ENCODE measurements around the gene SPI1.
"Not testable (repeated sequence)": the region's sequence is repeated elsewhere in the genome, so short reads cannot be mapped to it uniquely, and the experiment has no call there.

Gene SPI1

GRCh38 chr11:47328449-47329390, 49.6 kb downstream of the SPI1 start:
- H3K4me3 ChIP-seq, result no peak overlapping the region
- no peaks in the 10 kb centered on the region for H3K4me1 ChIP-seq

GRCh38 chr11:47327949-47328348, 50.4 kb downstream of the SPI1 start:
- DNase-seq (ENCODE audit: low spot score in 2 of 2), result no peak
- no peaks in the 10 kb centered on the region for H3K4me1 ChIP-seq
- H3K4me3 ChIP-seq, result no peak overlapping the region
- H3K36me3 ChIP-seq (replicated peaks), result peaks cover 8% of the 10 kb centered on the region
- no peaks in the 10 kb centered on the region for H3K9me3 ChIP-seq
- in situ Hi-C loops (cut with MboI; ENCODE audit: low sequenced_read_pairs), result no loop called here
- no peaks in the 10 kb centered on the region for H3K27me3 ChIP-seq (ENCODE audit: low read depth)

More at GRCh38 chr11:47328449-47329390, 49.6 kb downstream of the SPI1 start:
- Histone ChIP-seq H3K9me3 (no peaks in the 10 kb centered on the region), H3K36me3 (replicated peaks) (peaks cover 8% of the 10 kb centered on the region), H3K27me3 (ENCODE audit: low read depth) (no peaks in the 10 kb centered on the region)
- in situ Hi-C loops (cut with MboI; ENCODE audit: low sequenced_read_pairs), result no loop called here
- no peak for DNase-seq (ENCODE audit: low spot score in 2 of 2)

GRCh38 chr11:47327025-47327424, 51.3 kb downstream of the SPI1 start:
- no peaks in the 10 kb centered on the region for H3K27me3 ChIP-seq (ENCODE audit: low read depth)
- in situ Hi-C loops (cut with MboI; ENCODE audit: low sequenced_read_pairs), result no loop called here
- H3K9me3 ChIP-seq, result no peaks in the 10 kb centered on the region
- peaks cover 8% of the 10 kb centered on the region for H3K36me3 ChIP-seq (replicated peaks)
- no peak for DNase-seq (ENCODE audit: low spot score in 2 of 2)
- no peaks in the 10 kb centered on the region for H3K4me1 ChIP-seq
- no peak overlapping the region for H3K4me3 ChIP-seq

- no peak for DNase-seq (ENCODE audit: low spot score in 2 of 2)
- no peak overlapping the region for H3K4me3 ChIP-seq
- H3K27me3 ChIP-seq (ENCODE audit: low read depth), result no peaks in the 10 kb centered on the region
- in situ Hi-C loops (cut with MboI; ENCODE audit: low sequenced_read_pairs), result no loop called here
- H3K9me3 ChIP-seq, result no peaks in the 10 kb centered on the region
- peaks cover 9% of the 10 kb centered on the region for H3K36me3 ChIP-seq (replicated peaks)
- no peaks in the 10 kb centered on the region for H3K4me1 ChIP-seq
Observed at GRCh38 chr11:47326198-47326597, 52.1 kb downstream of the SPI1 start.

- in situ Hi-C loops (cut with MboI; ENCODE audit: low sequenced_read_pairs), result no loop called here
- no peaks in the 10 kb centered on the region for H3K27me3 ChIP-seq (ENCODE audit: low read depth)
- H3K4me3 ChIP-seq, result no peak overlapping the region
- no peak for DNase-seq (ENCODE audit: low spot score in 2 of 2)
- H3K36me3 ChIP-seq (replicated peaks), result peaks cover 13% of the 10 kb centered on the region
- H3K9me3 ChIP-seq, result no peaks in the 10 kb centered on the region
- H3K4me1 ChIP-seq, result no peaks in the 10 kb centered on the region
Observed at GRCh38 chr11:47325271-47326041, 52.9 kb downstream of the SPI1 start.

GRCh38 chr11:47324520-47324919, 53.8 kb downstream of the SPI1 start:
- H3K36me3 ChIP-seq (replicated peaks), result peaks cover 13% of the 10 kb centered on the region

GRCh38 chr11:47318166-47318565, 60.2 kb downstream of the SPI1 start:
- in situ Hi-C loops (cut with MboI; ENCODE audit: low sequenced_read_pairs), result no loop called here
- H3K4me3 ChIP-seq, result no peak overlapping the region
- no peaks in the 10 kb centered on the region for H3K27me3 ChIP-seq (ENCODE audit: low read depth)
- H3K9me3 ChIP-seq, result no peaks in the 10 kb centered on the region
- no peak for DNase-seq (ENCODE audit: low spot score in 2 of 2)
- H3K4me1 ChIP-seq, result no peaks in the 10 kb centered on the region
- peaks cover 29% of the 10 kb centered on the region for H3K36me3 ChIP-seq (replicated peaks)

More at GRCh38 chr11:47324520-47324919, 53.8 kb downstream of the SPI1 start:
- in situ Hi-C loops (cut with MboI; ENCODE audit: low sequenced_read_pairs), result no loop called here
- DNase-seq (ENCODE audit: low spot score in 2 of 2), result no peak
- no peaks in the 10 kb centered on the region for H3K27me3 ChIP-seq (ENCODE audit: low read depth)
- no peaks in the 10 kb centered on the region for H3K9me3 ChIP-seq
- H3K4me1 ChIP-seq, result no peaks in the 10 kb centered on the region
- H3K4me3 ChIP-seq, result no peak overlapping the region

GRCh38 chr11:47317064-47317828, 61.1 kb downstream of the SPI1 start:
- no peaks in the 10 kb centered on the region for H3K9me3 ChIP-seq
- no peaks in the 10 kb centered on the region for H3K4me1 ChIP-seq
- H3K36me3 ChIP-seq (replicated peaks), result peaks cover 29% of the 10 kb centered on the region
- no peak overlapping the region for H3K4me3 ChIP-seq
- in situ Hi-C loops (cut with MboI; ENCODE audit: low sequenced_read_pairs), result no loop called here
- H3K27me3 ChIP-seq (ENCODE audit: low read depth), result no peaks in the 10 kb centered on the region
- no peak for DNase-seq (ENCODE audit: low spot score in 2 of 2)

GRCh38 chr11:47316501-47316900, 61.8 kb downstream of the SPI1 start:
- H3K4me3 ChIP-seq; H3K27me3 ChIP-seq (ENCODE audit: low read depth); H3K4me1 ChIP-seq; in situ Hi-C loops (cut with MboI; ENCODE audit: low sequenced_read_pairs); DNase-seq (ENCODE audit: low spot score in 2 of 2); H3K9me3 ChIP-seq: not testable (repeated sequence)
- peaks cover 32% of the 10 kb centered on the region for H3K36me3 ChIP-seq (replicated peaks)

- Histone ChIP-seq H3K4me1 (no peaks in the 10 kb centered on the region), H3K9me3 (no peaks in the 10 kb centered on the region), H3K36me3 (replicated peaks) (peaks cover 37% of the 10 kb centered on the region), H3K27me3 (ENCODE audit: low read depth) (no peaks in the 10 kb centered on the region), H3K4me3 (no peak overlapping the region)
- in situ Hi-C loops (cut with MboI; ENCODE audit: low sequenced_read_pairs), result no loop called here
- DNase-seq (ENCODE audit: low spot score in 2 of 2), result no peak
Observed at GRCh38 chr11:47314992-47315391, 63.4 kb downstream of the SPI1 start.

GRCh38 chr11:47308050-47308823, 70.1 kb downstream of the SPI1 start:
- no peak for DNase-seq (ENCODE audit: low spot score in 2 of 2)
- Histone ChIP-seq H3K36me3 (replicated peaks) (peaks cover 27% of the 10 kb centered on the region), H3K9me3 (no peaks in the 10 kb centered on the region), H3K4me1 (no peaks in the 10 kb centered on the region), H3K4me3 (no peak overlapping the region), H3K27me3 (ENCODE audit: low read depth) (no peaks in the 10 kb centered on the region)
- in situ Hi-C loops (cut with MboI; ENCODE audit: low sequenced_read_pairs), result no loop called here

GRCh38 chr11:47306484-47306844, 71.9 kb downstream of the SPI1 start:
- Histone ChIP-seq H3K9me3 (no peaks in the 10 kb centered on the region; the same call in 1 of the 2 replicates), H3K27me3 (ENCODE audit: low read depth) (no peaks in the 10 kb centered on the region), H3K4me3 (no peak overlapping the region), H3K4me1 (no peaks in the 10 kb centered on the region), H3K36me3 (replicated peaks) (peaks cover 35% of the 10 kb centered on the region)
- in situ Hi-C loops (cut with MboI; ENCODE audit: low sequenced_read_pairs), result no loop called here
- no peak for DNase-seq (ENCODE audit: low spot score in 2 of 2)

All from HAP-1 (cell line).